GM12878 (cell line): ENCODE data around the gene MFN2. TPM values are rescaled to one million over a fixed set of nuclear protein-coding genes. Genes with fewer than 3 reads are reported as not detected.

ENCODE experiments used
- BCL11A ChIP-seq: IDR thresholded peaks from 2 replicates; pipeline ENCODE4 v1.6.1; 2011; ENCODE audit warnings: low read depth, low read length
- CEBPB ChIP-seq, 2 experiments: fragments of 150-350 bp in 1 of 2; IDR thresholded peaks; 2 replicates each; pipeline ENCODE4 v1.6.1; 2012 to 2014; ENCODE audit warnings: low read depth in 2 of 2, low read length in 2 of 2, borderline replicate concordance in 1 of 2, inconsistent platforms in 1 of 2
- EGR1 ChIP-seq, 2 experiments: IDR thresholded peaks; 1 replicate in 1 of 2; 2 replicates in 1 of 2; pipeline ENCODE4 v1.6.1; 2011 to 2012; ENCODE audit warnings: low read depth in 2 of 2, low read length in 2 of 2, borderline replicate concordance in 1 of 2, mild to moderate bottlenecking in 1 of 2, moderate library complexity in 1 of 2
- ETV6 ChIP-seq, 2 experiments: fragments of 450-650 bp in 1 of 2; IDR thresholded peaks in 1 of 2; conservative IDR thresholded peaks in 1 of 2; 2 replicates each; pipeline ENCODE4 v1.6.1; 2014; ENCODE audit warnings: antibody characterized with exemption in 1 of 2, borderline replicate concordance in 1 of 2, low read depth in 1 of 2, mild to moderate bottlenecking in 1 of 2, moderate library complexity in 1 of 2
- FOS ChIP-seq: IDR thresholded peaks from 3 replicates; pipeline ENCODE4 v1.6.1; 2011; ENCODE audit warnings: borderline replicate concordance; ENCODE audit not compliant: insufficient read length; ENCODE audit errors: extremely low read depth
- GATAD2B ChIP-seq: fragments of 450-650 bp; conservative IDR thresholded peaks from 2 replicates; pipeline ENCODE4 v1.6.1; 2017; ENCODE audit warnings: low read depth, mild to moderate bottlenecking, moderate library complexity
- HDGF ChIP-seq: fragments of 450-650 bp; IDR thresholded peaks from 2 replicates; pipeline ENCODE4 v1.6.1; 2016; ENCODE audit warnings: antibody characterized with exemption
- IKZF1 ChIP-seq: fragments of 450-650 bp; conservative IDR thresholded peaks from 2 replicates; pipeline ENCODE4 v1.6.1; 2017; ENCODE audit warnings: antibody characterized with exemption, mild to moderate bottlenecking
- IKZF2 ChIP-seq, 2 experiments: fragments of 450-650 bp; IDR thresholded peaks; 2 replicates each; pipeline ENCODE4 v1.6.1; 2017; ENCODE audit warnings: mild to moderate bottlenecking in 2 of 2, moderate library complexity in 2 of 2
- LARP7 ChIP-seq: fragments of 450-650 bp; IDR thresholded peaks from 2 replicates; pipeline ENCODE4 v1.6.1; 2017; ENCODE audit warnings: mild to moderate bottlenecking
- MEF2B ChIP-seq: fragments of 450-650 bp; IDR thresholded peaks from 2 replicates; pipeline ENCODE4 v1.6.1; 2018; ENCODE audit warnings: mild to moderate bottlenecking, moderate library complexity; ENCODE audit not compliant: partially characterized antibody, poor library complexity, severe bottlenecking
- MTA2 ChIP-seq: fragments of 450-650 bp; IDR thresholded peaks from 2 replicates; pipeline ENCODE4 v1.6.1; 2016; ENCODE audit warnings: low read depth, mild to moderate bottlenecking, moderate library complexity
- SRF ChIP-seq, 2 experiments: IDR thresholded peaks; 2 replicates each; pipeline ENCODE4 v1.6.1; 2011; ENCODE audit warnings: low read depth in 2 of 2, low read length in 2 of 2, mild to moderate bottlenecking in 1 of 2, moderate library complexity in 1 of 2
- ZNF207 ChIP-seq: fragments of 450-650 bp; IDR thresholded peaks from 2 replicates; pipeline ENCODE4 v1.6.1; 2014; ENCODE audit warnings: antibody characterized with exemption, mild to moderate bottlenecking, borderline replicate concordance
- polyA plus RNA-seq, 11 experiments: library from polyadenylated mRNA; depleted of rRNA in 4 of 11; unstranded in 6 of 11; stranded (reverse) in 5 of 11; fragments of >200 nt; fragmentation: Nextera tagmentation in 4 of 11; fragmentation: Illumina TruSeq in 1 of 11; extraction: Ambion mirVana in 4 of 11; extraction: Trizol in 1 of 11; gene quantifications; 1 replicate in 1 of 11; 2 replicates in 10 of 11; pipeline versions ENCODE4 v1.2.1 to v1.2.3, GENCODE V29; 2011 to 2016; ENCODE audit warnings: inconsistent platforms in 2 of 11, missing spikeins in 2 of 11, low read depth in 1 of 11
- total RNA-seq, 4 experiments: library from RNA; depleted of rRNA in 3 of 4; stranded (reverse); fragments of >200 nt in 3 of 4; fragmentation: Illumina TruSeq in 1 of 4; extraction: Trizol in 1 of 4; gene quantifications; 2 replicates each; pipeline versions ENCODE4 v1.2.1 to v1.2.3, GENCODE V29; 2013 to 2021
- TF ChIP-seq, protein P1 (sequence below): IDR thresholded peaks from 2 replicates; pipeline ENCODE4 v1.6.1; 2012; ENCODE audit warnings: mild to moderate bottlenecking, low read depth, low read length
- TF ChIP-seq, protein P2 (sequence below), 3 experiments: IDR thresholded peaks in 2 of 3; conservative IDR thresholded peaks in 1 of 3; 2 replicates each; pipeline ENCODE4 v1.5.1; 2011; ENCODE audit warnings: low read depth in 3 of 3, low read length in 3 of 3, mild to moderate bottlenecking in 3 of 3, control low read depth in 2 of 3, moderate library complexity in 2 of 3, inconsistent platforms in 1 of 3, mixed read lengths in 1 of 3; ENCODE audit not compliant: control insufficient read depth in 2 of 3, insufficient read depth in 1 of 3; ENCODE audit errors: extremely low read depth in 1 of 3
- TF ChIP-seq, protein P3 (sequence below): IDR thresholded peaks from 2 replicates; pipeline ENCODE4 v1.6.1; 2011; ENCODE audit warnings: borderline replicate concordance, low read depth, mild to moderate bottlenecking, moderate library complexity, low read length; ENCODE audit not compliant: insufficient read depth, poor library complexity, severe bottlenecking
- TF ChIP-seq, protein P4 (sequence below): fragments of 450-650 bp; IDR thresholded peaks from 2 replicates; pipeline ENCODE4 v1.6.1; 2017; ENCODE audit warnings: low read depth, mild to moderate bottlenecking, moderate library complexity

The MFN2 gene
- total and polyA plus RNA-seq, 10 of the 15 experiments (the other 5 are each of a cell fraction or from before 2014, with no cell fraction given), result 5.3 to 64.4 (median 48.1) TPM

DNA sequence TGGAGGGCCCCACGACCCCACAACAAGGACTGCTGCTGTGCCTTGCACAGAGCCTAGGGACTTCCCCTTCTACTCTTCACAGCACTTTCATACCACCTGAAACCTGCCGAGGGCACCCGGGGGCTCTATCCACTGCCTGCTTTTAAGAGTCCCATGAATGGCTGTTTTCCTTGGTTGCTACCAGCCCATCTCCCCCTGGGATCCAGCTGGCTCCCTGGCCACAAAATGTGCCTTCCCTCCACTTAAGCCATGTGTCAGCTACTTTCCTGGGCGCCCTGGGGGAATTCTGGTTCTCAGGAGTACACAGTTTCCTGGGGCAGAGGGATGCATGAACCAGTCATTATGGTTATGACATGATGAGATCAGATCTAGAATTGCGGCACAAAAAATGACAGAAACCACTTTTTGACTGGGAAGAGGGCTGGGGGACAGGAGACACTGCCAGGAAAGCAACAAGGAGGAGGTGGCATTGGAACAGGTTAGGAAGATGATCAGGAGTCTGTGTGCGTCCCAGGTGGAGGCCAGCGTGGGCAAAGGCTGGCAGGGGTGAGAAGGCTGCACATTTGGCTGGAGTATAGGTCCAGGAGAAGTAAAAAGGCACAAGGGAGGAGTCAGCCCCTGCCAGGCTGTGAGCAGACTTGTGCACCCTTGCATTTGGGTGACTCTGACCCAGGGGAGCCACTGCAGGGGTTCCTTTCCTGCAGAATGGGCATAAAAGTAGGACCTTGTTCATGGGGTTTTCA, 79.6 kb downstream of the MFN2 start (continued):
- TF ChIP-seq, protein P1, sequence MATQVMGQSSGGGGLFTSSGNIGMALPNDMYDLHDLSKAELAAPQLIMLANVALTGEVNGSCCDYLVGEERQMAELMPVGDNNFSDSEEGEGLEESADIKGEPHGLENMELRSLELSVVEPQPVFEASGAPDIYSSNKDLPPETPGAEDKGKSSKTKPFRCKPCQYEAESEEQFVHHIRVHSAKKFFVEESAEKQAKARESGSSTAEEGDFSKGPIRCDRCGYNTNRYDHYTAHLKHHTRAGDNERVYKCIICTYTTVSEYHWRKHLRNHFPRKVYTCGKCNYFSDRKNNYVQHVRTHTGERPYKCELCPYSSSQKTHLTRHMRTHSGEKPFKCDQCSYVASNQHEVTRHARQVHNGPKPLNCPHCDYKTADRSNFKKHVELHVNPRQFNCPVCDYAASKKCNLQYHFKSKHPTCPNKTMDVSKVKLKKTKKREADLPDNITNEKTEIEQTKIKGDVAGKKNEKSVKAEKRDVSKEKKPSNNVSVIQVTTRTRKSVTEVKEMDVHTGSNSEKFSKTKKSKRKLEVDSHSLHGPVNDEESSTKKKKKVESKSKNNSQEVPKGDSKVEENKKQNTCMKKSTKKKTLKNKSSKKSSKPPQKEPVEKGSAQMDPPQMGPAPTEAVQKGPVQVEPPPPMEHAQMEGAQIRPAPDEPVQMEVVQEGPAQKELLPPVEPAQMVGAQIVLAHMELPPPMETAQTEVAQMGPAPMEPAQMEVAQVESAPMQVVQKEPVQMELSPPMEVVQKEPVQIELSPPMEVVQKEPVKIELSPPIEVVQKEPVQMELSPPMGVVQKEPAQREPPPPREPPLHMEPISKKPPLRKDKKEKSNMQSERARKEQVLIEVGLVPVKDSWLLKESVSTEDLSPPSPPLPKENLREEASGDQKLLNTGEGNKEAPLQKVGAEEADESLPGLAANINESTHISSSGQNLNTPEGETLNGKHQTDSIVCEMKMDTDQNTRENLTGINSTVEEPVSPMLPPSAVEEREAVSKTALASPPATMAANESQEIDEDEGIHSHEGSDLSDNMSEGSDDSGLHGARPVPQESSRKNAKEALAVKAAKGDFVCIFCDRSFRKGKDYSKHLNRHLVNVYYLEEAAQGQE, result no peak
- TF ChIP-seq ZNF207 (no peak), ETV6 (conservative IDR thresholded peaks at IDR 0.05 in 1 of 2, IDR thresholded peaks at IDR 0.05 in 1 of 2; ENCODE audit: borderline replicate concordance in 1 of 2, low read depth in 1 of 2) (peak in 1 of 2 experiments; percentile 53; a peak in 1 of 4 replicates), EGR1 (IDR thresholded peaks at IDR 0.05; ENCODE audit: borderline replicate concordance in 1 of 2, low read depth in 2 of 2, low read length in 2 of 2) (peak in 1 of 2 experiments; percentile 35; a peak in 2 of 3 replicates), BCL11A (peak; percentile 48; the same call in 1 of the 2 replicates), LARP7 (no peak), HDGF (peak; percentile 26; the same call in 1 of the 2 replicates), IKZF2 (IDR thresholded peaks at IDR 0.05) (peak; percentile 93 to 94), GATAD2B (peak; percentile 78; the same call in 1 of the 2 replicates), MEF2B (peak; percentile 94), SRF (IDR thresholded peaks at IDR 0.05; ENCODE audit: low read depth in 2 of 2, low read length in 2 of 2) (0 out of 4 replicates have a peak, but pooled peaks of 1 of the 2 experiments have one; percentile 2), CEBPB (IDR thresholded peaks at IDR 0.05; ENCODE audit: borderline replicate concordance in 1 of 2, low read depth in 2 of 2, low read length in 2 of 2) (no peak), MTA2 (peak; percentile 71), IKZF1 (peak; percentile 94), FOS (no peak)
- TF ChIP-seq, protein P2, sequence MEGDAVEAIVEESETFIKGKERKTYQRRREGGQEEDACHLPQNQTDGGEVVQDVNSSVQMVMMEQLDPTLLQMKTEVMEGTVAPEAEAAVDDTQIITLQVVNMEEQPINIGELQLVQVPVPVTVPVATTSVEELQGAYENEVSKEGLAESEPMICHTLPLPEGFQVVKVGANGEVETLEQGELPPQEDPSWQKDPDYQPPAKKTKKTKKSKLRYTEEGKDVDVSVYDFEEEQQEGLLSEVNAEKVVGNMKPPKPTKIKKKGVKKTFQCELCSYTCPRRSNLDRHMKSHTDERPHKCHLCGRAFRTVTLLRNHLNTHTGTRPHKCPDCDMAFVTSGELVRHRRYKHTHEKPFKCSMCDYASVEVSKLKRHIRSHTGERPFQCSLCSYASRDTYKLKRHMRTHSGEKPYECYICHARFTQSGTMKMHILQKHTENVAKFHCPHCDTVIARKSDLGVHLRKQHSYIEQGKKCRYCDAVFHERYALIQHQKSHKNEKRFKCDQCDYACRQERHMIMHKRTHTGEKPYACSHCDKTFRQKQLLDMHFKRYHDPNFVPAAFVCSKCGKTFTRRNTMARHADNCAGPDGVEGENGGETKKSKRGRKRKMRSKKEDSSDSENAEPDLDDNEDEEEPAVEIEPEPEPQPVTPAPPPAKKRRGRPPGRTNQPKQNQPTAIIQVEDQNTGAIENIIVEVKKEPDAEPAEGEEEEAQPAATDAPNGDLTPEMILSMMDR (IDR thresholded peaks at IDR 0.05 in 2 of 3, conservative IDR thresholded peaks at IDR 0.05 in 1 of 3; ENCODE audit: control insufficient read depth in 2 of 3, extremely low read depth in 1 of 3, insufficient read depth in 1 of 3, low read depth in 3 of 3, low read length in 3 of 3), result 0 out of 6 replicates have a peak, but pooled peaks of 1 of the 3 experiments have one; percentile 0
- TF ChIP-seq, protein P3, sequence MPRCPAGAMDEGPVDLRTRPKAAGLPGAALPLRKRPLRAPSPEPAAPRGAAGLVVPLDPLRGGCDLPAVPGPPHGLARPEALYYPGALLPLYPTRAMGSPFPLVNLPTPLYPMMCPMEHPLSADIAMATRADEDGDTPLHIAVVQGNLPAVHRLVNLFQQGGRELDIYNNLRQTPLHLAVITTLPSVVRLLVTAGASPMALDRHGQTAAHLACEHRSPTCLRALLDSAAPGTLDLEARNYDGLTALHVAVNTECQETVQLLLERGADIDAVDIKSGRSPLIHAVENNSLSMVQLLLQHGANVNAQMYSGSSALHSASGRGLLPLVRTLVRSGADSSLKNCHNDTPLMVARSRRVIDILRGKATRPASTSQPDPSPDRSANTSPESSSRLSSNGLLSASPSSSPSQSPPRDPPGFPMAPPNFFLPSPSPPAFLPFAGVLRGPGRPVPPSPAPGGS, result peak; percentile 43
- TF ChIP-seq, protein P4, sequence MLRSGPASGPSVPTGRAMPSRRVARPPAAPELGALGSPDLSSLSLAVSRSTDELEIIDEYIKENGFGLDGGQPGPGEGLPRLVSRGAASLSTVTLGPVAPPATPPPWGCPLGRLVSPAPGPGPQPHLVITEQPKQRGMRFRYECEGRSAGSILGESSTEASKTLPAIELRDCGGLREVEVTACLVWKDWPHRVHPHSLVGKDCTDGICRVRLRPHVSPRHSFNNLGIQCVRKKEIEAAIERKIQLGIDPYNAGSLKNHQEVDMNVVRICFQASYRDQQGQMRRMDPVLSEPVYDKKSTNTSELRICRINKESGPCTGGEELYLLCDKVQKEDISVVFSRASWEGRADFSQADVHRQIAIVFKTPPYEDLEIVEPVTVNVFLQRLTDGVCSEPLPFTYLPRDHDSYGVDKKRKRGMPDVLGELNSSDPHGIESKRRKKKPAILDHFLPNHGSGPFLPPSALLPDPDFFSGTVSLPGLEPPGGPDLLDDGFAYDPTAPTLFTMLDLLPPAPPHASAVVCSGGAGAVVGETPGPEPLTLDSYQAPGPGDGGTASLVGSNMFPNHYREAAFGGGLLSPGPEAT, result peak; percentile 85
